Mesenchymal stem cell (in vitro differentiated cells and primary cell): ENCODE data around the gene C2CD4C.

Source experiments
- DNase-seq: peaks from one replicate; pipeline ENCODE4 v3.0.0-alpha.2; 2013
- H2AFZ ChIP-seq: one replicate; pipeline ENCODE4 v1.6.1; 2013; ENCODE audit warnings: low read depth, mild to moderate bottlenecking, control low read depth, inconsistent platforms, low read length, moderate library complexity
- H2AK5ac ChIP-seq: 2 replicates; pipeline ENCODE4 v1.6.1; 2013; ENCODE audit warnings: low read length, moderate library complexity, mild to moderate bottlenecking, inconsistent platforms; ENCODE audit not compliant: severe bottlenecking
- H2BK120ac ChIP-seq: one replicate; pipeline ENCODE4 v1.6.1; 2013; ENCODE audit warnings: low read depth, mild to moderate bottlenecking, inconsistent platforms, low read length, moderate library complexity
- H2BK12ac ChIP-seq, 2 experiments: one replicate each; pipeline ENCODE4 v1.6.1; 2013; ENCODE audit warnings: inconsistent platforms in 2 of 2, low read length in 2 of 2, mild to moderate bottlenecking in 2 of 2, moderate library complexity in 2 of 2, control low read depth in 1 of 2
- H2BK15ac ChIP-seq: one replicate; pipeline ENCODE4 v1.6.1; 2013; ENCODE audit warnings: mild to moderate bottlenecking, low read depth, inconsistent platforms; ENCODE audit not compliant: poor library complexity, severe bottlenecking
- H2BK5ac ChIP-seq: 2 replicates; pipeline ENCODE4 v1.6.1; 2013; ENCODE audit warnings: low read depth, mild to moderate bottlenecking, low read length, control low read depth, inconsistent platforms; ENCODE audit not compliant: poor library complexity, severe bottlenecking
- H3K14ac ChIP-seq, 2 experiments: one replicate each; pipeline ENCODE4 v1.6.1; 2013; ENCODE audit warnings: inconsistent platforms in 2 of 2, low read length in 2 of 2, control low read depth in 1 of 2, mild to moderate bottlenecking in 1 of 2, moderate library complexity in 1 of 2
- H3K18ac ChIP-seq, 2 experiments: one replicate each; pipeline ENCODE4 v1.6.1; 2013; ENCODE audit warnings: inconsistent platforms in 2 of 2, low read length in 2 of 2, control low read depth in 1 of 2, low read depth in 1 of 2, mild to moderate bottlenecking in 1 of 2
- H3K23ac ChIP-seq, 2 experiments: one replicate each; pipeline ENCODE4 v1.6.1; 2013; ENCODE audit warnings: inconsistent platforms in 2 of 2, low read length in 2 of 2, mild to moderate bottlenecking in 2 of 2, moderate library complexity in 2 of 2, control low read depth in 1 of 2
- H3K27ac ChIP-seq: 2 replicates; pipeline ENCODE4 v1.5.1; 2013; ENCODE audit warnings: mild to moderate bottlenecking, moderate library complexity, low read length, control low read depth, inconsistent platforms; ENCODE audit not compliant: poor library complexity, severe bottlenecking
- H3K27me3 ChIP-seq, 2 experiments: 2 replicates each; pipeline versions ENCODE4 v1.6.1 to v1.7.0; 2013; ENCODE audit warnings: low read length in 2 of 2, mild to moderate bottlenecking in 2 of 2, moderate library complexity in 2 of 2, control low read depth in 1 of 2, inconsistent platforms in 1 of 2; ENCODE audit not compliant: control insufficient read depth in 1 of 2, insufficient read depth in 1 of 2
- H3K36me3 ChIP-seq, 2 experiments: 2 replicates each; pipeline versions ENCODE4 v1.6.1 to v1.7.0; 2013; ENCODE audit warnings: low read length in 2 of 2, control low read depth in 1 of 2, inconsistent platforms in 1 of 2, low read depth in 1 of 2, mild to moderate bottlenecking in 1 of 2; ENCODE audit not compliant: insufficient read depth in 2 of 2, control insufficient read depth in 1 of 2
- H3K4ac ChIP-seq, 2 experiments: one replicate each; pipeline ENCODE4 v1.6.1; 2013; ENCODE audit warnings: inconsistent platforms in 2 of 2, low read length in 2 of 2, mild to moderate bottlenecking in 2 of 2, moderate library complexity in 2 of 2, control low read depth in 1 of 2, low read depth in 1 of 2
- H3K4me1 ChIP-seq: 2 replicates; pipeline ENCODE4 v1.6.1; 2013; ENCODE audit warnings: low read depth, low read length, control low read depth; ENCODE audit not compliant: control insufficient read depth, insufficient read depth
- H3K4me2 ChIP-seq: 2 replicates; pipeline ENCODE4 v1.6.1; 2013; ENCODE audit warnings: low read length, mild to moderate bottlenecking, inconsistent platforms; ENCODE audit not compliant: poor library complexity, severe bottlenecking
- H3K4me3 ChIP-seq, 2 experiments: 2 replicates each; pipeline versions ENCODE4 v1.5.1 to v1.7.0; 2013; ENCODE audit warnings: low read length in 2 of 2, mild to moderate bottlenecking in 2 of 2, control low read depth in 1 of 2, low read depth in 1 of 2; ENCODE audit not compliant: insufficient read depth in 1 of 2
- H3K79me1 ChIP-seq: replicated peaks from 2 replicates; pipeline ENCODE4 v1.6.1; 2013; ENCODE audit warnings: mild to moderate bottlenecking, control low read depth, low read length, inconsistent platforms; ENCODE audit not compliant: poor library complexity, severe bottlenecking
- H3K9ac ChIP-seq: 2 replicates; pipeline ENCODE4 v1.7.0; 2013; ENCODE audit warnings: mild to moderate bottlenecking, low read length, moderate library complexity
- H3K9me3 ChIP-seq: 2 replicates; pipeline ENCODE4 v1.7.0; 2013; ENCODE audit warnings: mild to moderate bottlenecking, low read length; ENCODE audit not compliant: control insufficient read depth
- H4K8ac ChIP-seq: one replicate; pipeline ENCODE4 v1.6.1; 2013; ENCODE audit warnings: inconsistent platforms, mild to moderate bottlenecking, low read length, moderate library complexity
- H4K91ac ChIP-seq: one replicate; pipeline ENCODE4 v1.6.1; 2013; ENCODE audit warnings: mild to moderate bottlenecking, low read length, inconsistent platforms
- WGBS: methylation state at CpG from one replicate; pipeline ENCODE4 v1.1.7; 2013; ENCODE audit warnings: mixed read lengths; 5-methylcytosine and 5-hydroxymethylcytosine counted together

Gene C2CD4C

DNA sequence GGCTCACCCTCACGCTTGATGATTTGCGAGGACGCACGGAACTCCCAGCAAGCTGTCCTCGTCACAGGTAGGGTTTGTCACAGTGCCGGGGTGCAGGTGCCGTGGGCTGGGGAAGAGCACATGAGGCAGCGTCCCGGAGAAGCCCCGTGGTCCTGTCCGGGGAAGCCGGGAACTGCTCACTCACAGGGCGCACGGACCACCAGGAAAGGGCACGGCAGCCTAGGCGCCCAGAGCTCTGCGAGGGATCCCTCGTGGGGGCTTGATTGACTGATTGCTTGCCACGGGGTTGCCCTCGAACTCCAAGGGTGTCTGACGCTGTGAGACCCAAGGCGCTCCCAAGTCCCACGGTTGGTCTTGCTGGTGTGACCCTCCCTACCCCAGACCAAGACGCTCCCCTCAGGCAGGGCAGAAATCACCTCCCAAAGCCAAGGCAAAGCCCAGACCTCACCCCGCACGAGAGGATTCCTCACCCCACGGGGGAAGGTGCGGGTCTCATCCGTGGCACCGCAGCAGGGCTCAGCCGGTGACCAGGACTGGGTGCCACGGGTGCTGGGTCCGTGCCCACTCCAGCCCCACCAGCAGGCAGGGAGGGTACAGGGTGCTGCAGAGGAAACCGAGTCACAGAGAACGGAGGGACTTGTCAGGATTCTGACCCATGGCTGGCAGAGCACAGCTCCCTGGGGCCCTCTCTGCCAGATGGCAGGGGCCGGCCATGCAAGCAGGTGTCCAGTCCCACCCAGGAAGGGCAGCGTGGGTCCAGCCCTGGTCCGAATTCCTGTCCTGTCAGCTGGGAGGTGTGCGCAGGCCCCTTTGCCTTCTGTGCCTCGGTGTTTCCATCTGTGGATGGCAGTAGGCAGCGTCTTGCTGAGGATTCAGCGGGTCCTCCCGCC is 7.7 kb downstream of the C2CD4C start:
- H3K9me3 ChIP-seq: no peaks in the 10 kb centered on the region
- H3K14ac ChIP-seq: no peak overlapping the region
- H3K9ac ChIP-seq: no peak overlapping the region
- no peak overlapping the region for H3K27ac ChIP-seq
- no peak overlapping the region for H2AFZ ChIP-seq
- no peak overlapping the region for H2BK15ac ChIP-seq
- no peak overlapping the region for H3K18ac ChIP-seq
- H3K36me3 ChIP-seq: no peaks in the 10 kb centered on the region
- H3K79me1 ChIP-seq: no peaks in the 10 kb centered on the region
- no peak overlapping the region for H4K91ac ChIP-seq
- DNase-seq: no peak
- H3K4ac ChIP-seq: no peak overlapping the region
- H2AK5ac ChIP-seq: no peak overlapping the region
- no peak overlapping the region for H2BK12ac ChIP-seq
- no peak overlapping the region for H3K4me2 ChIP-seq
- H3K23ac ChIP-seq: no peak overlapping the region
- 88% methylated on average over 43 of the region's 43 CpGs for WGBS
- H4K8ac ChIP-seq: no peak overlapping the region
- H3K27me3 ChIP-seq: peaks cover 13 to 36% of the 10 kb centered on the region in 2 experiments
- no peak overlapping the region for H2BK120ac ChIP-seq
- H3K4me1 ChIP-seq: peaks cover 2% of the 10 kb centered on the region
- H3K4me3 ChIP-seq: no peak overlapping the region
- H2BK5ac ChIP-seq: no peak overlapping the region

DNA sequence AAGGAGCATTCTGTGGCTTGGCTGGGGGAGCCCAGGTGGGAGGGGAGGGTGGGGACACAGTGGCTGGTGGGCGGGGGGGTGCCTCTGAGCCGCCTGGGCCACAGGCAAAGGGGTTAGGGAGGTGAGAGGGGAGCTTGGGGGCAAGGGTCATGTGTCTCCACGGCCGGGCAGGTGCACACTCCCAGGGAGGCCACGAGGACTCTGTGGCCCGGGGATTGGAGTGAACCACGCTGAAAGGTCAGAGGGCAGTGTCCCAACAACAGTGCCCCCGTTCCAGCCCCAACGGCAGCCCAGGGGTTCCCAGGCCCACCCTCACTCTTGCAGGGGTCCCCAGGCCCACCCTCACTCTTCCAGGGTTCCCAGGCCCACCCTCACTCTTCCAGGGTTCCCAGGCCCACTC is 9.6 kb downstream of the C2CD4C start:
- H3K18ac ChIP-seq: no peak overlapping the region
- no peaks in the 10 kb centered on the region for H3K9me3 ChIP-seq
- H3K4me1 ChIP-seq: no peaks in the 10 kb centered on the region
- DNase-seq: no peak
- H4K8ac ChIP-seq: no peak overlapping the region
- H2BK12ac ChIP-seq: no peak overlapping the region
- H3K79me1 ChIP-seq: no peaks in the 10 kb centered on the region
- no peak overlapping the region for H3K23ac ChIP-seq
- no peak overlapping the region for H2BK5ac ChIP-seq
- 92% methylated on average over 7 of the region's 9 CpGs for WGBS
- H3K27me3 ChIP-seq: peaks cover 5 to 23% of the 10 kb centered on the region in 2 experiments
- no peaks in the 10 kb centered on the region for H3K36me3 ChIP-seq
- H3K4me3 ChIP-seq: no peak overlapping the region
- no peak overlapping the region for H3K14ac ChIP-seq
- H2BK120ac ChIP-seq: no peak overlapping the region
- no peak overlapping the region for H3K9ac ChIP-seq
- no peak overlapping the region for H3K4ac ChIP-seq
- no peak overlapping the region for H4K91ac ChIP-seq
- no peak overlapping the region for H2AFZ ChIP-seq
- H3K4me2 ChIP-seq: no peak overlapping the region
- no peak overlapping the region for H2BK15ac ChIP-seq
- no peak overlapping the region for H3K27ac ChIP-seq
- H2AK5ac ChIP-seq: no peak overlapping the region

DNA sequence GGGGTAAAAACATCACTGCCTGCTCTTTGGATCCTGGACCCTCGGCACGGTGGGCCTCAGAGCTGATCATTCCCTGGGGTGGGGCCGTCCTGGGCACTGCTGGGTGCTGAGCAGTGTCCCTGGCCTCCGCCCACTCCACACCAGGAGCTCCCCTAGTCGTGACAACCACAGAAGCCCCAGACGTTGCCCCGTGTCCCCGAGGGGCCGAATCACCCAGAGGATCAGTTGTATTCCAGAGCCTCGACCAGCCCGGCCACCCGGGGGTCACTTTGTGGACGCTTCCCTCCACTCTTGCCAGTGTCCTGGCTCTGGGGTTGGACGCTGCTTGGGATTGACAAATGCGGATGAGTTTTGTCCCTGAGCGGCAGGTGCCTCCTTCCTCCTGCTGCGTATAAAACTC is 10.2 kb downstream of the C2CD4C start:
- H3K9ac ChIP-seq: no peak overlapping the region
- H3K14ac ChIP-seq: no peak overlapping the region
- H3K4me3 ChIP-seq: no peak overlapping the region
- no peaks in the 10 kb centered on the region for H3K79me1 ChIP-seq
- 91% methylated on average over 17 of the region's 17 CpGs for WGBS
- H2AK5ac ChIP-seq: no peak overlapping the region
- no peak overlapping the region for H2BK120ac ChIP-seq
- H3K4me1 ChIP-seq: no peaks in the 10 kb centered on the region
- no peak overlapping the region for H3K23ac ChIP-seq
- H3K27me3 ChIP-seq: peaks cover 5 to 23% of the 10 kb centered on the region in 2 experiments
- H2BK15ac ChIP-seq: no peak overlapping the region
- no peak overlapping the region for H2BK5ac ChIP-seq
- no peak overlapping the region for H4K8ac ChIP-seq
- H3K27ac ChIP-seq: no peak overlapping the region
- DNase-seq: no peak
- no peak overlapping the region for H4K91ac ChIP-seq
- H3K36me3 ChIP-seq: no peaks in the 10 kb centered on the region
- no peak overlapping the region for H3K4me2 ChIP-seq
- no peaks in the 10 kb centered on the region for H3K9me3 ChIP-seq
- H3K4ac ChIP-seq: no peak overlapping the region
- H2AFZ ChIP-seq: no peak overlapping the region
- H3K18ac ChIP-seq: no peak overlapping the region
- H2BK12ac ChIP-seq: no peak overlapping the region

DNA sequence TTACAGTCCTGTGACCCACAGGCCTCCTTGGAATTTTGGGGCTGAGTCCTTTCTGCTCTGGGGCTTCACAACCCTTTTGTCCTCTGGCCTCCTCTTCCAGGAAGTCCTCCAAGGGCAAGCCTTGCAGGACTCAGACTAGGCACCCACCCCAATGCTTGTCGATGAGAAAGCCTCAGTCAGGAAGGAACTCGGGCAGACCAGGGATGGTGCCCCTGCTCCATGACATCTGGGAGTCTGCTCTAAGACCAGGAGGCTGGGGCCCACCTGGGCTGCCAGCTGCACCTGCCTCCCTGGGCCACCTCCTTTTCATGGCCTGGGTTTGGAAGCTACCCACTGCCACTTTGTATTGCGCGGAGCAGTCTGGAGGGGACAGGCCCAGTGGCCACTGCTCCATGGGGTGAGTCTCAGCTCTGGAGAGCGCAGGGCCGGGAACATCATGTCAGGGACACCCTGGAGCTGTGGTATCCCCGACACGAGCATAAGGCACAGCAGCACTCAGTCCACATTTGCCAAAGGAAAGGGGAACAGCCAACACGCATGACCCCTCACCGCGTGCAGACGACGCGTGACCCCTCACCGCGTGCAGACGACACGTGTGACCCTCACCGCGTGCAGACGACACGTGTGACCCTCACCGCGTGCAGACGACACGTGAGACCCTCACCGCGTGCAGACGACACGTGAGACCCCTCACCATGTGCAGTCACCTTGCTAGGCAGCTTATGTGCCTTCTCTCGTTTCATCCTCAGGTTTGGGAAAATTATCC is 10.8 kb downstream of the C2CD4C start:
- Histone ChIP-seq H2BK120ac (no peak overlapping the region), H3K14ac (no peak overlapping the region), H3K23ac (no peak overlapping the region), H2BK12ac (no peak overlapping the region), H2BK5ac (no peak overlapping the region), H4K91ac (no peak overlapping the region), H3K36me3 (no peaks in the 10 kb centered on the region), H3K4me1 (no peaks in the 10 kb centered on the region), H3K27ac (no peak overlapping the region), H3K79me1 (no peaks in the 10 kb centered on the region), H3K4me2 (no peak overlapping the region), H4K8ac (no peak overlapping the region), H3K9me3 (no peaks in the 10 kb centered on the region), H3K9ac (no peak overlapping the region), H3K27me3 (peaks cover 5 to 17% of the 10 kb centered on the region in 2 experiments), H3K18ac (no peak overlapping the region), H2AK5ac (no peak overlapping the region), H2AFZ (no peak overlapping the region), H3K4me3 (no peak overlapping the region), H2BK15ac (no peak overlapping the region), H3K4ac (no peak overlapping the region)
- DNase-seq: no peak
- WGBS: 93% methylated on average over 31 of the region's 31 CpGs
